Loucy (cell line): ENCODE data around the gene TPCN1.

Source experiments
- H2AFZ ChIP-seq: fragments of 200-600 bp; sonication (generic); 2 replicates; pipeline ENCODE4 v1.6.0; 2016; ENCODE audit warnings: antibody characterized with exemption, mild to moderate bottlenecking, low read length, moderate library complexity
- H3F3A ChIP-seq: fragments of 200-600 bp; 2 replicates; pipeline ENCODE4 v1.6.0; 2016; ENCODE audit warnings: antibody characterized with exemption, low read depth, mild to moderate bottlenecking
- H3K27me3 ChIP-seq: fragments of 200-600 bp; sonication (generic); 2 replicates; pipeline ENCODE4 v1.6.1; 2014; ENCODE audit warnings: low read length, mild to moderate bottlenecking; ENCODE audit not compliant: insufficient read depth, poor library complexity, severe bottlenecking
- H3K36me3 ChIP-seq: fragments of 200-600 bp; sonication (generic); 2 replicates; pipeline ENCODE4 v1.6.1; 2016; ENCODE audit warnings: low read length; ENCODE audit not compliant: insufficient read depth
- H3K4me1 ChIP-seq: fragments of 200-600 bp; sonication (generic); 2 replicates; pipeline ENCODE4 v1.5.1; 2014; ENCODE audit warnings: low read length, mild to moderate bottlenecking; ENCODE audit not compliant: insufficient read depth, poor library complexity, severe bottlenecking
- H3K4me2 ChIP-seq: fragments of 200-600 bp; sonication (generic); 2 replicates; pipeline ENCODE4 v1.6.0; 2014; ENCODE audit warnings: antibody characterized with exemption, low read length, low read depth, mild to moderate bottlenecking; ENCODE audit not compliant: poor library complexity, severe bottlenecking
- H3K4me3 ChIP-seq: fragments of 200-600 bp; sonication (generic); 2 replicates; pipeline ENCODE4 v1.5.1; 2014; ENCODE audit warnings: low read length, mild to moderate bottlenecking, mixed read lengths; ENCODE audit not compliant: poor library complexity, severe bottlenecking
- H3K79me2 ChIP-seq: fragments of 200-600 bp; sonication (generic); 2 replicates; pipeline ENCODE4 v1.6.1; 2014; ENCODE audit warnings: low read length; ENCODE audit not compliant: insufficient read depth
- H3K9ac ChIP-seq: fragments of 200-600 bp; sonication (generic); 2 replicates; pipeline ENCODE4 v1.6.0; 2014; ENCODE audit warnings: mild to moderate bottlenecking, low read depth, low read length, moderate library complexity; ENCODE audit not compliant: poor library complexity, severe bottlenecking
- H3K9me2 ChIP-seq: fragments of 200-600 bp; sonication (generic); replicated peaks from 2 replicates; pipeline ENCODE4 v1.6.1; 2016; ENCODE audit warnings: low read depth, low read length, mixed read lengths
- H3K9me3 ChIP-seq: fragments of 200-600 bp; sonication (generic); 2 replicates; pipeline ENCODE4 v1.6.1; 2014; ENCODE audit warnings: mild to moderate bottlenecking, antibody characterized with exemption, low read length, low read depth; ENCODE audit not compliant: insufficient read depth
- H4K20me1 ChIP-seq: fragments of 200-600 bp; sonication (generic); 2 replicates; pipeline ENCODE4 v1.6.0; 2014; ENCODE audit warnings: antibody characterized with exemption, low read length, mild to moderate bottlenecking; ENCODE audit not compliant: insufficient read depth, poor library complexity, severe bottlenecking
- EZH2phosphoT487 ChIP-seq: fragments of 200-600 bp; IDR thresholded peaks from 2 replicates; pipeline ENCODE4 v1.6.1; 2018; ENCODE audit warnings: antibody characterized with exemption, mild to moderate bottlenecking, moderate library complexity, borderline replicate concordance
- TF ChIP-seq, protein P1 (sequence below): fragments of 200-600 bp; sonication (generic); conservative IDR thresholded peaks from 2 replicates; pipeline ENCODE4 v1.5.1; 2014; ENCODE audit warnings: mild to moderate bottlenecking, antibody characterized with exemption, low read length

TPCN1 gene

GRCh38 chr12:113246478-113247122 lies 25.3 kb downstream of the TPCN1 start:
- TF ChIP-seq, protein P1, sequence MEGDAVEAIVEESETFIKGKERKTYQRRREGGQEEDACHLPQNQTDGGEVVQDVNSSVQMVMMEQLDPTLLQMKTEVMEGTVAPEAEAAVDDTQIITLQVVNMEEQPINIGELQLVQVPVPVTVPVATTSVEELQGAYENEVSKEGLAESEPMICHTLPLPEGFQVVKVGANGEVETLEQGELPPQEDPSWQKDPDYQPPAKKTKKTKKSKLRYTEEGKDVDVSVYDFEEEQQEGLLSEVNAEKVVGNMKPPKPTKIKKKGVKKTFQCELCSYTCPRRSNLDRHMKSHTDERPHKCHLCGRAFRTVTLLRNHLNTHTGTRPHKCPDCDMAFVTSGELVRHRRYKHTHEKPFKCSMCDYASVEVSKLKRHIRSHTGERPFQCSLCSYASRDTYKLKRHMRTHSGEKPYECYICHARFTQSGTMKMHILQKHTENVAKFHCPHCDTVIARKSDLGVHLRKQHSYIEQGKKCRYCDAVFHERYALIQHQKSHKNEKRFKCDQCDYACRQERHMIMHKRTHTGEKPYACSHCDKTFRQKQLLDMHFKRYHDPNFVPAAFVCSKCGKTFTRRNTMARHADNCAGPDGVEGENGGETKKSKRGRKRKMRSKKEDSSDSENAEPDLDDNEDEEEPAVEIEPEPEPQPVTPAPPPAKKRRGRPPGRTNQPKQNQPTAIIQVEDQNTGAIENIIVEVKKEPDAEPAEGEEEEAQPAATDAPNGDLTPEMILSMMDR: no peak
- no peak for TF ChIP-seq EZH2phosphoT487
- Histone ChIP-seq H2AFZ (no peak overlapping the region), H3K9me3 (no peaks in the 10 kb centered on the region), H3K79me2 (no peaks in the 10 kb centered on the region), H3K27me3 (no peaks in the 10 kb centered on the region), H3K36me3 (no peaks in the 10 kb centered on the region), H3K4me3 (no peak overlapping the region), H3K4me2 (no peak overlapping the region), H3K4me1 (no peaks in the 10 kb centered on the region), H4K20me1 (no peaks in the 10 kb centered on the region), H3K9ac (no peak overlapping the region), H3K9me2 (no peaks in the 10 kb centered on the region), H3F3A (no peaks in the 10 kb centered on the region)

DNA sequence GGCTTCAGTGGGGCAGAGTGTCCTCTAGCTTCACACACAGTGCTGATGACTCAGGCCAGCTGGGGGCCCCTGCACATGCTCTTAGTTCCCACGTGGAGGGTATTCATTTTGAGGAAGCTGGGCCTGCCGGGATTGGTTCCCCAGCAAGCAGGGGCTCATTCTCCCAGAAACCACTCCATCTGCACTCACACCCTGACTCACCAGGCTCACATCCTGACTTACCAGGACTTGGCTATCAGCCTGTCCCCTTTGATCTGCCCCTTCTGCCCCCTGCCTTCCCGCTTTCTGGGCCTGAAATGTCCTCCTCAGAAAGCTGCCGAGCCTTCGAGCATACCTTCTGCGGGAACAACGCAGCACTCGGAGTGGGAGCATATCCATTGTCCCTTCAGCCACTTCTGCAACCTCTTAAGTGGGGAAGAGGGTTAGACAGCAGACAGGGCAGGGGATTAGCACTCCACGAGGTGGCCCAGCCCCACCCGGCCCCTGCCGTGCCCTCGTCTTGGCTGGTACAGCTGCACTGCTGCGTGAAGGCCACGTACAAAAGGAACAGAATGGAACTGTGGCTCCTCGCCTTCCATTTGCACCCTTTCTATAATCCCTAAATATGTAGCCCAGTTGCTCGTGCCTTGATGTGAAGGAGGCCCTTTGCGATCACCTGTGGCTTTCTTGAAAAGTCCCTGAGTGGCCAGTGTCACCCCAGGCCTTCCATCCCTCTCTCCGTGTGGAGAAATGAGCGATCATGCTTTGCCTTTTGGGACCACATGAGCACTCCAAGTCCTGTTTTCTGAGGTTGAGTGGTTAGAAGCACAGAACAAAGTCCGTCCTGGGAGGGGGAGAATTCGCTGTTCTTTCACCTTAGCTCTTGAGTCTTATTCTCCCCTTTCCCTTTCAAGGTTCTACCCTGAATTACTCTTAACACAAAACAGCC lies 26.1 kb downstream of the TPCN1 start:
- H3F3A ChIP-seq: no peaks in the 10 kb centered on the region
- no peak overlapping the region for H3K4me3 ChIP-seq
- H3K9me2 ChIP-seq: no peaks in the 10 kb centered on the region
- H2AFZ ChIP-seq: no peak overlapping the region
- no peaks in the 10 kb centered on the region for H4K20me1 ChIP-seq
- H3K4me1 ChIP-seq: no peaks in the 10 kb centered on the region
- H3K27me3 ChIP-seq: no peaks in the 10 kb centered on the region
- H3K4me2 ChIP-seq: no peak overlapping the region
- H3K9ac ChIP-seq: no peak overlapping the region
- TF ChIP-seq, protein P1: no peak
- TF ChIP-seq EZH2phosphoT487: no peak
- H3K36me3 ChIP-seq: no peaks in the 10 kb centered on the region
- no peaks in the 10 kb centered on the region for H3K9me3 ChIP-seq
- H3K79me2 ChIP-seq: no peaks in the 10 kb centered on the region

- Histone ChIP-seq H3K4me3 (no peak overlapping the region), H2AFZ (no peak overlapping the region), H3K36me3 (no peaks in the 10 kb centered on the region), H4K20me1 (no peaks in the 10 kb centered on the region), H3K79me2 (no peaks in the 10 kb centered on the region), H3K9me2 (no peaks in the 10 kb centered on the region), H3K9ac (no peak overlapping the region), H3K4me1 (no peaks in the 10 kb centered on the region), H3K4me2 (no peak overlapping the region), H3K9me3 (no peaks in the 10 kb centered on the region), H3F3A (no peaks in the 10 kb centered on the region), H3K27me3 (no peaks in the 10 kb centered on the region)
- TF ChIP-seq, protein P1: no peak
- no peak for TF ChIP-seq EZH2phosphoT487
Observed at GRCh38 chr12:113248051-113248825, 27.0 kb downstream of the TPCN1 start.
